NCI-H1417 treated with DMSO at 0.1 percent for 48 hours (cell line): Measurements from ENCODE around the gene CERK.
"Not testable (repeated sequence)": the region's sequence is repeated elsewhere in the genome, so short reads cannot be mapped to it uniquely, and the experiment has no call there.

Source experiments
- DNase-seq: peaks from one replicate; lab custom pipeline; 2025; lab: John Stamatoyannopoulos, UW

CERK gene

GRCh38 chr22:46737976-46738646 is at the start of gene CERK:
Gene CERK, minus strand, starts transcription at chr22:46738252. Its CDS starts 104 bp downstream, at chr22:46738148.
- DNase-seq: no peak

- DNase-seq: no peak
Observed at GRCh38 chr22:46783721-46784120, 45.7 kb upstream of the CERK start.

- not testable (repeated sequence) for DNase-seq
Observed at GRCh38 chr22:46782200-46782599, 44.1 kb upstream of the CERK start.

- no peak for DNase-seq
Observed at GRCh38 chr22:46781291-46781690, 43.2 kb upstream of the CERK start.

- DNase-seq: no peak
Observed at GRCh38 chr22:46780453-46780852, 42.4 kb upstream of the CERK start.

- no peak for DNase-seq
Observed at GRCh38 chr22:46779651-46780050, 41.6 kb upstream of the CERK start.

GRCh38 chr22:46779023-46779422 is 41.0 kb upstream of the CERK start:
- no peak for DNase-seq

GRCh38 chr22:46777609-46777970 is 39.5 kb upstream of the CERK start:
- DNase-seq: no peak

- no peak for DNase-seq
Observed at GRCh38 chr22:46776876-46777608, 39.0 kb upstream of the CERK start.

- no peak for DNase-seq
Observed at GRCh38 chr22:46775850-46776826, 38.1 kb upstream of the CERK start.

GRCh38 chr22:46774980-46775849 is 37.2 kb upstream of the CERK start:
- DNase-seq: no peak

GRCh38 chr22:46774253-46774979 is 36.4 kb upstream of the CERK start:
- no peak for DNase-seq

- no peak for DNase-seq
Observed at GRCh38 chr22:46773076-46773475, 35.0 kb upstream of the CERK start.

GRCh38 chr22:46770726-46771125 is 32.7 kb upstream of the CERK start:
- DNase-seq: no peak

- no peak for DNase-seq
Observed at GRCh38 chr22:46770151-46770641, 32.1 kb upstream of the CERK start.

- DNase-seq: no peak
Observed at GRCh38 chr22:46769706-46770105, 31.7 kb upstream of the CERK start.

GRCh38 chr22:46769191-46769675 is 31.2 kb upstream of the CERK start:
- no peak for DNase-seq

GRCh38 chr22:46767249-46767985 is 29.4 kb upstream of the CERK start:
- DNase-seq: no peak

GRCh38 chr22:46766611-46767010 is 28.6 kb upstream of the CERK start:
- DNase-seq: no peak
